ENCODE results near the gene GAS7.

Gene GAS7

GRCh38 chr17:9956474-9957131, 241.8 kb downstream of the GAS7 start:
- H3F3A ChIP-seq (ENCODE audit: insufficient read depth, low read length) = no peaks in the 10 kb centered on the region
- H3K9me2 ChIP-seq (ENCODE audit: low read depth, low read length) = no peaks in the 10 kb centered on the region
- no peak overlapping the region for H3K9ac ChIP-seq (ENCODE audit: low read length)
- H3K27me3 ChIP-seq (ENCODE audit: insufficient read depth, low read length) = no peaks in the 10 kb centered on the region
- H3K36me3 ChIP-seq (ENCODE audit: insufficient read depth, low read length) = no peaks in the 10 kb centered on the region
- H2AFZ ChIP-seq (ENCODE audit: low read length) = no peak overlapping the region
- H3K4me3 ChIP-seq (ENCODE audit: low read depth, low read length, poor library complexity, severe bottlenecking) = no peak overlapping the region
- H3K4me1 ChIP-seq (ENCODE audit: insufficient read depth, low read length, severe bottlenecking) = no peaks in the 10 kb centered on the region
- no peak for TF ChIP-seq CTCF (IDR thresholded peaks at IDR 0.05; ENCODE audit: low read length)
- TF ChIP-seq EZH2 (IDR thresholded peaks at IDR 0.05; ENCODE audit: borderline replicate concordance, low read length) = no peak
- no peaks in the 10 kb centered on the region for H4K20me1 ChIP-seq (ENCODE audit: insufficient read depth, low read length)
- H3K4me2 ChIP-seq (ENCODE audit: low read length) = no peak overlapping the region
- no peaks in the 10 kb centered on the region for H3K9me3 ChIP-seq (ENCODE audit: low read length)
- no peaks in the 10 kb centered on the region for H3K79me2 ChIP-seq (ENCODE audit: insufficient read depth, low read length)
- H3K27ac ChIP-seq (ENCODE audit: low read depth, low read length, poor library complexity, severe bottlenecking) = no peak overlapping the region

- Histone ChIP-seq H3F3A (ENCODE audit: insufficient read depth, low read length) (no peaks in the 10 kb centered on the region), H3K4me2 (ENCODE audit: low read length) (no peak overlapping the region), H3K9me3 (ENCODE audit: low read length) (no peaks in the 10 kb centered on the region), H4K20me1 (ENCODE audit: insufficient read depth, low read length) (no peaks in the 10 kb centered on the region), H3K27me3 (ENCODE audit: insufficient read depth, low read length) (no peaks in the 10 kb centered on the region), H3K36me3 (ENCODE audit: insufficient read depth, low read length) (no peaks in the 10 kb centered on the region), H3K79me2 (ENCODE audit: insufficient read depth, low read length) (no peaks in the 10 kb centered on the region), H3K9ac (ENCODE audit: low read length) (no peak overlapping the region), H3K4me1 (ENCODE audit: insufficient read depth, low read length, severe bottlenecking) (no peaks in the 10 kb centered on the region), H2AFZ (ENCODE audit: low read length) (no peak overlapping the region), H3K27ac (ENCODE audit: low read depth, low read length, poor library complexity, severe bottlenecking) (no peak overlapping the region), H3K4me3 (ENCODE audit: low read depth, low read length, poor library complexity, severe bottlenecking) (no peak overlapping the region), H3K9me2 (ENCODE audit: low read depth, low read length) (no peaks in the 10 kb centered on the region)
- TF ChIP-seq EZH2 (IDR thresholded peaks at IDR 0.05; ENCODE audit: borderline replicate concordance, low read length) (no peak), CTCF (IDR thresholded peaks at IDR 0.05; ENCODE audit: low read length) (no peak)
These were observed 244.9 kb downstream of the GAS7 start for GRCh38 chr17:9953492-9953891.

GRCh38 chr17:9951803-9952202, 246.6 kb downstream of the GAS7 start:
- no peaks in the 10 kb centered on the region for H3K4me1 ChIP-seq (ENCODE audit: insufficient read depth, low read length, severe bottlenecking)
- no peaks in the 10 kb centered on the region for H3K9me3 ChIP-seq (ENCODE audit: low read length)
- TF ChIP-seq CTCF (IDR thresholded peaks at IDR 0.05; ENCODE audit: low read length) (no peak), EZH2 (IDR thresholded peaks at IDR 0.05; ENCODE audit: borderline replicate concordance, low read length) (no peak)
- H4K20me1 ChIP-seq (ENCODE audit: insufficient read depth, low read length) = no peaks in the 10 kb centered on the region
- H3K79me2 ChIP-seq (ENCODE audit: insufficient read depth, low read length) = no peaks in the 10 kb centered on the region
- H2AFZ ChIP-seq (ENCODE audit: low read length) = no peak overlapping the region
- H3K9me2 ChIP-seq (ENCODE audit: low read depth, low read length) = no peaks in the 10 kb centered on the region
- H3K27ac ChIP-seq (ENCODE audit: low read depth, low read length, poor library complexity, severe bottlenecking) = no peak overlapping the region
- H3K4me2 ChIP-seq (ENCODE audit: low read length) = no peak overlapping the region
- no peaks in the 10 kb centered on the region for H3F3A ChIP-seq (ENCODE audit: insufficient read depth, low read length)
- H3K9ac ChIP-seq (ENCODE audit: low read length) = no peak overlapping the region
- no peaks in the 10 kb centered on the region for H3K36me3 ChIP-seq (ENCODE audit: insufficient read depth, low read length)
- no peak overlapping the region for H3K4me3 ChIP-seq (ENCODE audit: low read depth, low read length, poor library complexity, severe bottlenecking)
- no peaks in the 10 kb centered on the region for H3K27me3 ChIP-seq (ENCODE audit: insufficient read depth, low read length)
